Breast epithelium (tissue), 3 donors: ENCODE measurements around the gene KRT35.

ENCODE experiments used
- POLR2AphosphoS5 ChIP-seq, 3 donors: sonication (generic); formaldehyde crosslinking; IDR thresholded peaks; one replicate each; pipeline ENCODE4 v1.6.1; 2017; ENCODE audit warnings: antibody characterized with exemption in 3 of 3
- TF ChIP-seq, protein P1 (sequence below), 3 donors: fragments of 450-650 bp; IDR thresholded peaks; one replicate each; pipeline ENCODE4 v1.5.1; 2016 to 2017; ENCODE audit warnings: antibody characterized with exemption in 3 of 3, mild to moderate bottlenecking in 3 of 3, moderate library complexity in 3 of 3

DNA sequence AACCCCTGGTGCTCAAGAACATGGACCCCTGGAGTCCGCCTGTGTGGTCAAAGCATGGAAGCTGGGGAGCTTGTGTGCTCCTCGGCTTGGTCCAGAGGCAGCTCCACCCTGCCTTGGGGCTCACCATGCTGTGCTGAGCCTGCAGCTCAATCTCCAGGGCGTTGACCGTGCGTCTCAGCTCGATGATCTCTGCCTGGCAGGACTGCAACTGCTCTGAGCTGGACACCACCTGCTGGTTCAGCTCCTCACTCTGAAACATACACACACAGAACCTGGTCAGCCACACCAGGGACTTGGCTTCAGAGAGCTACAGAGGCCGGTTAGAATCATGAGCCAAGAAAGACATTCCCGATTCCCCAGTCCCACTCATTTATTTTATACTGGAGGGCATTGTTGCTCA lies 2.7 kb downstream of the KRT35 start:
- TF ChIP-seq POLR2AphosphoS5 (IDR thresholded peaks at IDR 0.05) = no peak
- TF ChIP-seq, protein P1, sequence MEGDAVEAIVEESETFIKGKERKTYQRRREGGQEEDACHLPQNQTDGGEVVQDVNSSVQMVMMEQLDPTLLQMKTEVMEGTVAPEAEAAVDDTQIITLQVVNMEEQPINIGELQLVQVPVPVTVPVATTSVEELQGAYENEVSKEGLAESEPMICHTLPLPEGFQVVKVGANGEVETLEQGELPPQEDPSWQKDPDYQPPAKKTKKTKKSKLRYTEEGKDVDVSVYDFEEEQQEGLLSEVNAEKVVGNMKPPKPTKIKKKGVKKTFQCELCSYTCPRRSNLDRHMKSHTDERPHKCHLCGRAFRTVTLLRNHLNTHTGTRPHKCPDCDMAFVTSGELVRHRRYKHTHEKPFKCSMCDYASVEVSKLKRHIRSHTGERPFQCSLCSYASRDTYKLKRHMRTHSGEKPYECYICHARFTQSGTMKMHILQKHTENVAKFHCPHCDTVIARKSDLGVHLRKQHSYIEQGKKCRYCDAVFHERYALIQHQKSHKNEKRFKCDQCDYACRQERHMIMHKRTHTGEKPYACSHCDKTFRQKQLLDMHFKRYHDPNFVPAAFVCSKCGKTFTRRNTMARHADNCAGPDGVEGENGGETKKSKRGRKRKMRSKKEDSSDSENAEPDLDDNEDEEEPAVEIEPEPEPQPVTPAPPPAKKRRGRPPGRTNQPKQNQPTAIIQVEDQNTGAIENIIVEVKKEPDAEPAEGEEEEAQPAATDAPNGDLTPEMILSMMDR (IDR thresholded peaks at IDR 0.05) = no peak
